Measurements from ENCODE around the gene CDKN1B. TPM values are rescaled to one million over a fixed set of nuclear protein-coding genes. Genes with fewer than 3 reads are reported as not detected.
A peak's percentile ranks its signal among the peaks of the same experiment; 100 is the strongest.

The CDKN1B gene
- total and polyA plus RNA-seq, 11 donors: 19.0 to 44.9 (median 34.3) TPM

- peaks cover 0 to 35% (median 5%) of the 10 kb centered on the region in 12 donors for H3K4me1 ChIP-seq
- intact Hi-C loops (cut with DNase I): loop anchor here in 9 of 10 donors (5.0 to 10.0 kb wide), 5 partner anchors 43 to 615 kb away; partner anchors contain the start of gene DUSP16 (in 2 of the 9)
Measured at GRCh38 chr12:12700254-12700653, 16.9 kb upstream of the CDKN1B start.

GRCh38 chr12:12701457-12701856, 15.7 kb upstream of the CDKN1B start:
- WGBS, 4 donors: 97 to 100% (median 98%) methylated on average over 3 of the region's 3 CpGs
- H3K27me3 ChIP-seq: no peaks in the 10 kb centered on the region
- peaks cover 0 to 31% (median 2%) of the 10 kb centered on the region in 12 donors for H3K4me1 ChIP-seq
- no peak overlapping the region for H3K4me3 ChIP-seq
- TF ChIP-seq POLR2A (IDR thresholded peaks at IDR 0.05) (no peak), CTCF (IDR thresholded peaks at IDR 0.05) (no peak)
- no peak overlapping the region for H3K27ac ChIP-seq
- no peak for DNase-seq
- no peak for ATAC-seq
- no peaks in the 10 kb centered on the region for H3K9me3 ChIP-seq
- intact Hi-C loops (cut with DNase I): loop anchor here in 9 of 10 donors (5.0 to 10.0 kb wide), 5 partner anchors 44 to 617 kb away; partner anchors contain the start of gene DUSP16 (in 2 of the 9)
- no peaks in the 10 kb centered on the region for H3K36me3 ChIP-seq

More at GRCh38 chr12:12700254-12700653, 16.9 kb upstream of the CDKN1B start:
- DNase-seq (no peak), ATAC-seq (no peak)
- H3K4me3 ChIP-seq: no peak overlapping the region
- H3K27me3 ChIP-seq: no peaks in the 10 kb centered on the region
- no peaks in the 10 kb centered on the region for H3K9me3 ChIP-seq
- no peaks in the 10 kb centered on the region for H3K36me3 ChIP-seq
- TF ChIP-seq CTCF (IDR thresholded peaks at IDR 0.05) (no peak), POLR2A (IDR thresholded peaks at IDR 0.05) (no peak)
- H3K27ac ChIP-seq: no peak overlapping the region

- no peak overlapping the region for H3K4me3 ChIP-seq
- no peaks in the 10 kb centered on the region for H3K27me3 ChIP-seq
- intact Hi-C loops (cut with DNase I): loop anchor here (1.0 to 10.0 kb wide), 7 partner anchors 47 to 620 kb away; partner anchors contain the start of gene DUSP16 (in 2 of the 10)
- peak; percentile 94 to 99 (median 99) for ATAC-seq
- H3K27ac ChIP-seq: no peak overlapping the region
- TF ChIP-seq CTCF (IDR thresholded peaks at IDR 0.05) (peak; percentile 62 to 94 (median 84)), POLR2A (IDR thresholded peaks at IDR 0.05) (no peak)
- no peaks in the 10 kb centered on the region for H3K36me3 ChIP-seq
- peak in 4 of 5 donors; percentile 37 to 63 (median 56) for DNase-seq
- 48 to 57% (median 53%) methylated on average over 7 of the region's 7 CpGs for WGBS, 4 donors
- peaks cover 0 to 20% (median under 1%) of the 10 kb centered on the region in 12 donors for H3K4me1 ChIP-seq
- H3K9me3 ChIP-seq: no peaks in the 10 kb centered on the region
Measured at GRCh38 chr12:12704593-12705230, 12.5 kb upstream of the CDKN1B start.

GRCh38 chr12:12705838-12706520, 11.2 kb upstream of the CDKN1B start:
- no peaks in the 10 kb centered on the region for H3K36me3 ChIP-seq
- H3K4me1 ChIP-seq: peaks cover 0 to 14% (median under 1%) of the 10 kb centered on the region in 12 donors
- TF ChIP-seq CTCF (IDR thresholded peaks at IDR 0.05) (no peak), POLR2A (IDR thresholded peaks at IDR 0.05) (no peak)
- no peak overlapping the region for H3K27ac ChIP-seq
- peak in 1 of 5 donors; percentile 71 for DNase-seq
- intact Hi-C loops (cut with DNase I): loop anchor here in 5 of 10 donors (1.0 to 10.0 kb wide), 5 partner anchors 329 to 621 kb away; no protein-coding TSS in a partner anchor
- no peaks in the 10 kb centered on the region for H3K27me3 ChIP-seq
- ATAC-seq: no peak
- 66 to 82% (median 76%) methylated on average over 1 of the region's 1 CpG for WGBS, 4 donors
- no peak overlapping the region for H3K4me3 ChIP-seq
- H3K9me3 ChIP-seq: no peaks in the 10 kb centered on the region

Measured in heart left ventricle (tissue), 16 donors.